IPS DF 6.9 (cell line): ENCODE measurements around the gene YOD1.

Source experiments
- DNase-seq: peaks from one replicate; pipeline ENCODE4 v3.0.0-alpha.2; 2013; ENCODE audit warnings: low read depth, low spot score
- H3K27ac ChIP-seq: one replicate; pipeline ENCODE4 v1.5.1; 2013; ENCODE audit warnings: low read length, control low read depth
- H3K27me3 ChIP-seq: 2 replicates; pipeline ENCODE4 v1.6.1; 2013; ENCODE audit warnings: mild to moderate bottlenecking, low read length; ENCODE audit not compliant: control insufficient read depth, insufficient read depth
- H3K36me3 ChIP-seq: 2 replicates; pipeline ENCODE4 v1.6.1; 2013; ENCODE audit warnings: low read length; ENCODE audit not compliant: control insufficient read depth, insufficient read depth
- H3K4me1 ChIP-seq: 2 replicates; pipeline ENCODE4 v1.6.1; 2013; ENCODE audit warnings: low read length; ENCODE audit not compliant: control insufficient read depth, insufficient read depth
- H3K4me3 ChIP-seq: 2 replicates; pipeline ENCODE4 v1.5.1; 2013; ENCODE audit warnings: mild to moderate bottlenecking, low read length
- H3K9me3 ChIP-seq: 2 replicates; pipeline ENCODE4 v1.6.1; 2013; ENCODE audit warnings: low read length, inconsistent platforms; ENCODE audit not compliant: control insufficient read depth, insufficient read depth
- WGBS: extraction: QIAGEN DNeasy Blood & Tissue Kit; methylation state at CpG from one replicate; pipeline ENCODE4 v1.1.7; 2013; ENCODE audit warnings: mixed read lengths, missing lambda C conversion rate; ENCODE audit not compliant: insufficient read length, insufficient coverage; 5-methylcytosine and 5-hydroxymethylcytosine counted together

YOD1 gene

DNA sequence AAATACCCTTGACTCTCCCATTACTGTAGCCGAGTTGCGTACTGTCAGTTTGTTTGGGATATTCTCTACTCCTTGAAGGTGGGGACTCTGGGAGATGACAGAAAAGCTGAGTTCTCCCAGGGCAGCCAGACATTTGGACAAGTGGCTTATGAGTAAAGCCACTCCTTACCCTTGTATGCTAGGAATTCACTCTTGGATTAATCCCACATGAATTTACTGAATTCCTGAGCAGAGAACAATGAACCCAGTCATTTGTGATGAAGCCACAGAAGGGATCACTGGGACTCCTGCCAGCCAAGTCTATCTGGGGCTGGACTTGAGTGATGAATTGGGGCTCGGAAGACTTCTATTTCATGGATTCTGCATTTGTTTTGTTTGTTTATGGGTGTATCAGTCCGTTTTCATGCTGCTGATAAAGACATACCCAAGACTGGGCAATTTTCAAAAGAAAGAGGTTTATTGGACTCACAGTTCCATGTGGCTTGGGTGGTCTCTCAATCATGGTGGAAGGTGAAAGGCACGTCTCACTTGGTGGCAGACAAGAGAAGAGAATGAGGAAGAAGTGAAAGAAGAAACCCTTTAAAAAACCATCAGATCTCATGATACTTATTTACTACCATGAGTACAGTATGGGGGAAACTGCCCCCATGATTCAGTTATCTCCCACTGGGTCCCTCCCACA lies 43.5 kb downstream of the YOD1 start:
- H3K4me1 ChIP-seq = no peaks in the 10 kb centered on the region; the same call in 1 of the 2 replicates
- DNase-seq = no peak
- H3K27ac ChIP-seq = no peak overlapping the region
- WGBS = no CpG with 5 or more reads among the region's 5 CpGs
- H3K36me3 ChIP-seq = no peaks in the 10 kb centered on the region
- no peak overlapping the region for H3K4me3 ChIP-seq
- no peaks in the 10 kb centered on the region for H3K27me3 ChIP-seq
- H3K9me3 ChIP-seq = no peaks in the 10 kb centered on the region

DNA sequence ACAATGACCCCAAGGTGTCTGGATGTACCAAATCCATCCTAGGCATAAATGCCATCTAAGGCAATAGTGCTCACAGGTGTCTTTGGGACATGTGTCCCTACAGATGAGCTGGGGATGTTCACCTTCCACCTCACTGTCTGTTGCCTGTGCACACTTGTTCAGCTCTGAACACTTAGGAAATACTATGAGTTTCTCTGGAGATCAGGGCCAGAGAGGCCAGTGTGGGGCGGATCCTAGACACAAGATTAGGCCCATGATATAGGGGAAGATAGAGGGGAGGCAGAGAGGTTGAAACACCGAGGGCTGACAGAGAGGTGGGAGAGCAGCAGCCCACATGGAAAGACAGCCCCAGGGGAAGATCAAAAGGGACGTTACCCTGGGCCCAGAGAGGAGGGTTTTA lies 44.1 kb downstream of the YOD1 start:
- Histone ChIP-seq H3K27ac (no peak overlapping the region), H3K36me3 (no peaks in the 10 kb centered on the region), H3K9me3 (no peaks in the 10 kb centered on the region), H3K4me1 (no peaks in the 10 kb centered on the region; the same call in 1 of the 2 replicates), H3K4me3 (no peak overlapping the region), H3K27me3 (no peaks in the 10 kb centered on the region)
- WGBS = no CpG with 5 or more reads among the region's 3 CpGs
- no peak for DNase-seq

DNA sequence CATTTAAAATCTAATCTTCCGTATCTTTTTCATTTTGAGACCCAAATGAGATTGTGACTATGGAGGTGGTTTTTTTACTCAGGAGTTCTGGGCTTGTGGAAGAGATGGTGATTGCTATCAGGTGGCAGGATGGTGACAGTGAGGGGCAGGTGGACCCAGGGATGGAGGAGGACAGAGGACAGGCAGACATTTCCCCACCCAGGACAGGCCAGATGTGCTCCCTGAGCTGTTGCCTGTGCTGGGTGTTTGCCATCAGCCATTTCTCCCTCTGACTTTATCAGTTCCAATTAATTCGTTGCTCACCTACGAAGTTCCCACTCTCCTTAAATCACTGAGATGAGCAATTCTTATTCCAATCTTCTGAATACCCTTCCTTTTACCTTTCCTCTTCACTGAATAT lies 44.9 kb downstream of the YOD1 start:
- H3K27ac ChIP-seq = no peak overlapping the region
- H3K4me3 ChIP-seq = no peak overlapping the region
- no peak for DNase-seq
- no peaks in the 10 kb centered on the region for H3K36me3 ChIP-seq
- no peaks in the 10 kb centered on the region; the same call in 1 of the 2 replicates for H3K4me1 ChIP-seq
- H3K27me3 ChIP-seq = no peaks in the 10 kb centered on the region
- no CpG with 5 or more reads among the region's 3 CpGs for WGBS
- no peaks in the 10 kb centered on the region for H3K9me3 ChIP-seq

DNA sequence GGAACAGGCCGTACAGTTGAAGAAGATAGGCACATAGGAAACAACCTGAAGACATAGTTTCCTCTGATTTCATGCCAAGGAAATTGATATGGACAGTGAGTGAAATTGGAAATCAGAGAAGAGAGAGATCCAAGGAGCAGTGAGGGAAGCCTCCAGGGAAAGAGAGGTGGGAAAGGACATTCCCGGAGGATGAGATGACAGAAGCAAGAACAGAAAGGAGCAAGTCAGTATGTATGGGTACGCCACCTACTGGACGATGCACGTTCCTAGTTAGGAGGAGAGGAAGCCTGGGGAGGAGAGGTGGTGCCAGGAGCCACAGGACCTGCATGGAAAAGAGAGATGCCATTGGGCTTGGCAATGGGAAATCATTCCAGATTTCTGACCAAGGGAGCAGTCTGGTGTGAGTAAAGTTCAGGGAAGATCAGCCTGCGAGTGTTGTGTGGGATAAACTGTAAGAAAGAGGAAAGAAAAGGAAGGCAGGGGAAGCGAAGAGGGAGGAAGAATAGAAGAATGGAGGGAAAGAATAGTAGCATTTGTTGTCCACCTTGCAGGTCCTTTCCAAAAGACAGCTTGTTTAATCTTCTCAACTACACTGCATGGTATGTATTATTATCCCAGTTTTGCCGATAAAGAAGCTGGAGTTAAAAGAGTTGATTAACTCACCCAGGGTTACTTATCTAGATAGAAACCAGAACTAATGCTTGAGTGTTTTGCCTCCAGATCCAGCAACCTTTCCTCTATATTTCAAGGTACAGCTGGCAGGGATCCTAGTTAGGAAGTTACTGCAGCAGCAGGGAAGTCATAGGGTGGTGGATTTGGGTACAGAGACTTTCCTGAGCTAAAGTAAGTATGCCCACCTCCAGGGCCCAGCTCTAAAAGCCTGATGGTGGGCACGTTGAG lies 45.8 kb downstream of the YOD1 start:
- WGBS = 100% methylated on average over 1 of the region's 9 CpGs
- Histone ChIP-seq H3K27ac (no peak overlapping the region), H3K36me3 (no peaks in the 10 kb centered on the region), H3K4me1 (no peaks in the 10 kb centered on the region; the same call in 1 of the 2 replicates), H3K27me3 (no peaks in the 10 kb centered on the region), H3K9me3 (no peaks in the 10 kb centered on the region), H3K4me3 (no peak overlapping the region; the same call in 1 of the 2 replicates)
- DNase-seq = peak; percentile 77

DNA sequence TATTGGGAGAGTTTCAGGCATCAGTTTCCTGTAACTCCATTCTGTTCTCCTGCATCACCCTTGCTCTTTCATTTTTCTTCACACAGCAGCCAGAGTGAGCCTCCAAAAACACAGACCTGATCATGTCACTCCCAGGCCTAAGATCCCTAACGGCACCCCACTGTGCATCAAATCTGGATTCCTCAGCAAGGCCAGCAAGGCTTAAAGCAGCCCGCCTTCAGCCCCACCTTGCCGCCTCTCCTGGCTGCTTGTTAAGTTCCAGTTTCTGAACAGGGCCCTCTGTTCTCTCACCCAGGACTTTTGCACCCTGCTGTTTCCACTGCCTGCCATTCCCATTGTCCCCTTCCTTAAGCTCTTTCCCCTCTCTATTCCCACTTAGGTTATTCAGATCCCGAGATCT lies 47.8 kb downstream of the YOD1 start:
- no peak for DNase-seq
- Histone ChIP-seq H3K36me3 (no peaks in the 10 kb centered on the region), H3K4me1 (no peaks in the 10 kb centered on the region; the same call in 1 of the 2 replicates), H3K9me3 (no peaks in the 10 kb centered on the region), H3K27ac (no peak overlapping the region), H3K27me3 (no peaks in the 10 kb centered on the region; the same call in 1 of the 2 replicates), H3K4me3 (no peak overlapping the region)
- no CpG with 5 or more reads among the region's 4 CpGs for WGBS

DNA sequence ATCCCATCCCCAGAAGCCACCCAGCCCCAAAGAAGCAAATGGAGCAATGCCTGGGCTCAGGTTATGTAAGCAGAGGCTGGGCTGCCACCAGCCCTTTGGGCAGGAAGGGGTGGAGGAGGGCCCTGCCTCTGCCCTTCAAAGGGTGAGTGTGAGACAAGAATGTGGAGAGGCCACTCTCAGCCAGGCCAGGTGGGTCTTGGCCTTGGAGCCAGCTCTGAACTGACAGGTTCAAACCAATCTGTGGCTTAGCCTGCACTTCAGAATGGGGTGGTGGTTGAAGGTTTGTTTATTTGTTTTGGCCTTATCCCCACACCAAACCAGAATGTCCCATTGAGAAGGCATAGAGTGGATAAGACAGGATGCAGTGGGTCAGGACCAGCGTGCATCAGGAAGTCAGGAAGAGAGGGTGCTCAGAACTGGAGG lies 48.3 kb downstream of the YOD1 start:
- no peak for DNase-seq
- Histone ChIP-seq H3K9me3 (no peaks in the 10 kb centered on the region), H3K4me3 (no peak overlapping the region), H3K27ac (no peak overlapping the region), H3K27me3 (no peaks in the 10 kb centered on the region; the same call in 1 of the 2 replicates), H3K36me3 (no peaks in the 10 kb centered on the region), H3K4me1 (no peaks in the 10 kb centered on the region; the same call in 1 of the 2 replicates)
- WGBS = no CpG with 5 or more reads among the region's 1 CpG

DNA sequence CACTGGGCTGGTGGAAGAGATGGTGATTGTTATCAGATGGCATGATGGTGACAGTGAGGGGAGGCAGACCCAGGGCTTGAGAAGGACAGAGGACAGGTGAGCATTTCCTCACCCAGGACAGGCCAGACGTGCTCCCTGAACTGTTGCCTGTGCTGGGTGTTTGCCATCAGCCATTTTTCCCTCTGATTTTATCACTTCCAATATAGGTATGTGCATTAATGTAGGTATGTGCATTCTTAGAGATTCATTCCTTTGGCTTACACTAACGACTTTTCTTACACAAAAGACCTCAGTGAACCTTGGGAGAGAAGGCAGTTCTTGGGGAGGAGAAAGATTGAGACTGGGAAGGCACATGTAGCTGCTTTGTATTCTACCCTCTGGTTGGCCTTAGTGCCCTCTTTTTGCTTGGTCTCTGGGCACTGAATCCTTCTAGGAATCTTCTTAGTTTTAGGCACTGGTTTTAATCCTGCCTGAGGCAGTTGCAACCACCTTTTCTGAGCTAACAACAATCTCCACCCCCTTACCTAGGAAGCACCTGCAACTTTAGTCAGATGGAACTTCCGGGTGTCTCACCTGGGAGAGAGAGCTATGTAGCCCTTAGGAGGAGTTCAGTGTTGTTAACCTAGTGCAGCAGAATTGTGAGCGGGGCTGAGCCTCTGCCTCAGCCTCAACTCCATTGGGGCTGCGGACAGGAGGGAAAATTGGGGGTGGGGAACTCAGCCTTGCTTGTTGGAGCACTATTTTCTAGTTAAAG lies 49.3 kb downstream of the YOD1 start:
- WGBS = no CpG with 5 or more reads among the region's 5 CpGs

DNA sequence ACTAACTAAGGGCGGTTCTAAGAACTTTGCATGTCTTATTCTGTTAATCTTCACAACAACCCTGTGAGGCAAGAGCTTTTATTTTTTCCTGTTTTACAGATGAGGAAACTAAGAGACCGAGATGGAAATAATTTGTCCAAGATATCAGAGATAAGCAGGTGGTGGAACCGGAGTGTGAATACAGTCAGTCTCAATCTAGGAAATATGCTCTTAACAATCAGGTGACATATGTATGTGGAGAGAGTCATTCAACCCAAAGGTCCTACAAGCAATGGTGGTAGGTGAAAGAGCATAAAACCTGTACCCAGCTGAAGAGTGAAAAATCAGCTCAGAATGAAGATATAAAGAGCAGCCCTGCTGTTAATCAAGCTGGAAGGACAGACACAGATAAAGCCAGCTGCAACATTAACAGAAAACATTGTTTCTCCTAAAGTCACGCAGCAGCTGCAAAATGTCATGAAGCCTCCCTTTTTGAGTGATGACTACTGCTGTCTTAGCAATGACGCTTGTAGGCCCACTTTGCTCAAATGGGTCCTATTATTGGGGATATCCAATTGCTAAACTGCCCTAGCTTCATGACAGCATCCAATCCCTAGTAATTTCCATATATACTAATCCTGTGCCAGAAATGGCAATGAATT lies 50.2 kb downstream of the YOD1 start:
- Histone ChIP-seq H3K4me3 (no peak overlapping the region), H3K36me3 (no peaks in the 10 kb centered on the region), H3K9me3 (no peaks in the 10 kb centered on the region), H3K4me1 (no peaks in the 10 kb centered on the region; the same call in 1 of the 2 replicates), H3K27ac (no peak overlapping the region), H3K27me3 (no peaks in the 10 kb centered on the region; the same call in 1 of the 2 replicates)
- DNase-seq = no peak
- no CpG with 5 or more reads among the region's 5 CpGs for WGBS

More for the DNA sequence above, 49.3 kb downstream of the YOD1 start:
- Histone ChIP-seq H3K36me3 (no peaks in the 10 kb centered on the region), H3K27ac (no peak overlapping the region), H3K4me1 (no peaks in the 10 kb centered on the region; the same call in 1 of the 2 replicates), H3K4me3 (no peak overlapping the region), H3K9me3 (no peaks in the 10 kb centered on the region), H3K27me3 (no peaks in the 10 kb centered on the region; the same call in 1 of the 2 replicates)
- no peak for DNase-seq

DNA sequence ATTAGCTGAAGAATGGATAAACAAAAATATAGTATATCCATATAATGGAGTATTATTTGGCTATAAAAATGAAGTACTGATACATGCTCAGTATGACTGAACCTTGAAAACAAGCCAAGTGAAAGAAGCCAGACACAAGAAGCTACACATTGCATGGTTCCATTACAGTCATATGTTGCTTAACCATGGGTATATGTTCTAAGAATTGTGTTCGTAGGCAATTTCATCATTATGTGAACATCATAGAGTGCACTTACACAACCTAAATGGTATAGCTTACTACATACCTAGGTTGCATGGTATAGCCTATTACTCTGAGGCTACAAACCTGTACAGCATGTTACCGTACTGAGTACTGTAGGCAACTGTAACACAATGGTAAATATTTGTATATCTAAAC lies 52.2 kb downstream of the YOD1 start:
- Histone ChIP-seq H3K4me1 (no peaks in the 10 kb centered on the region; the same call in 1 of the 2 replicates), H3K27me3 (no peaks in the 10 kb centered on the region; the same call in 1 of the 2 replicates), H3K9me3 (no peaks in the 10 kb centered on the region), H3K27ac (no peak overlapping the region), H3K4me3 (no peak overlapping the region), H3K36me3 (no peaks in the 10 kb centered on the region)
- DNase-seq = no peak
- WGBS = no CpG with 5 or more reads among the region's 2 CpGs
